Mucosa of rectum (tissue), 2 donors: ENCODE measurements around the gene KLK3.

Experiments used
- H3K27ac ChIP-seq, 2 donors: one replicate each; pipeline ENCODE4 v1.7.0; 2013; ENCODE audit warnings: inconsistent platforms in 2 of 2, low read depth in 2 of 2, low read length in 2 of 2
- H3K27me3 ChIP-seq, 2 donors: one replicate each; pipeline ENCODE4 v1.7.0; 2013; ENCODE audit warnings: low read length in 2 of 2; ENCODE audit not compliant: control insufficient read depth in 2 of 2, insufficient read depth in 2 of 2
- H3K36me3 ChIP-seq, 2 donors: one replicate each; pipeline ENCODE4 v1.7.0; 2013; ENCODE audit warnings: low read length in 2 of 2; ENCODE audit not compliant: control insufficient read depth in 2 of 2, insufficient read depth in 2 of 2
- H3K4me1 ChIP-seq, 2 donors: one replicate each; pipeline ENCODE4 v1.7.0; 2013; ENCODE audit warnings: low read length in 2 of 2, mild to moderate bottlenecking in 1 of 2; ENCODE audit not compliant: control insufficient read depth in 2 of 2, insufficient read depth in 2 of 2
- H3K4me3 ChIP-seq, 2 donors: one replicate each; pipeline ENCODE4 v1.7.0; 2013; ENCODE audit warnings: low read length in 2 of 2
- H3K9ac ChIP-seq, 2 donors: one replicate each; pipeline ENCODE4 v1.7.0; 2013; ENCODE audit warnings: low read length in 2 of 2, low read depth in 1 of 2, mild to moderate bottlenecking in 1 of 2
- H3K9me3 ChIP-seq, 2 donors: one replicate each; pipeline ENCODE4 v1.7.0; 2013; ENCODE audit warnings: low read length in 2 of 2; ENCODE audit not compliant: control insufficient read depth in 2 of 2
- donor health status: healthy.
- donor health status: Normal muscosa, but diverticular disease.

The KLK3 gene

GRCh38 chr19:50838239-50838638 is 16.5 kb upstream of the KLK3 start:
- peaks cover 0 to 4% of the 10 kb centered on the region in 2 donors for H3K27me3 ChIP-seq
- H3K4me3 ChIP-seq, result no peak overlapping the region
- no peaks in the 10 kb centered on the region for H3K36me3 ChIP-seq
- no peak overlapping the region for H3K9ac ChIP-seq
- H3K9me3 ChIP-seq, result no peaks in the 10 kb centered on the region
- H3K4me1 ChIP-seq, result peaks cover 8 to 18% of the 10 kb centered on the region in 2 donors
- H3K27ac ChIP-seq, result no peak overlapping the region

- Histone ChIP-seq H3K27ac (no peak overlapping the region), H3K9me3 (no peaks in the 10 kb centered on the region), H3K4me3 (no peak overlapping the region), H3K27me3 (peaks cover 0 to 4% of the 10 kb centered on the region in 2 donors), H3K9ac (no peak overlapping the region), H3K36me3 (no peaks in the 10 kb centered on the region), H3K4me1 (peaks cover 8 to 18% of the 10 kb centered on the region in 2 donors)
Measured at GRCh38 chr19:50839712-50840655, 14.7 kb upstream of the KLK3 start.

GRCh38 chr19:50842130-50842529 is 12.6 kb upstream of the KLK3 start:
- no peaks in the 10 kb centered on the region for H3K9me3 ChIP-seq
- peaks cover 2 to 5% of the 10 kb centered on the region in 2 donors for H3K4me1 ChIP-seq
- no peak overlapping the region for H3K27ac ChIP-seq
- no peak overlapping the region for H3K4me3 ChIP-seq
- peaks cover 0 to 2% of the 10 kb centered on the region in 2 donors for H3K27me3 ChIP-seq
- H3K36me3 ChIP-seq, result no peaks in the 10 kb centered on the region
- H3K9ac ChIP-seq, result no peak overlapping the region

GRCh38 chr19:50843205-50843604 is 11.5 kb upstream of the KLK3 start:
- Histone ChIP-seq H3K36me3 (no peaks in the 10 kb centered on the region), H3K9me3 (no peaks in the 10 kb centered on the region)

GRCh38 chr19:50843701-50844221 is 11.0 kb upstream of the KLK3 start:
- Histone ChIP-seq H3K4me3 (no peak overlapping the region), H3K27me3 (no peaks in the 10 kb centered on the region), H3K9me3 (no peaks in the 10 kb centered on the region), H3K9ac (no peak overlapping the region), H3K27ac (no peak overlapping the region), H3K36me3 (no peaks in the 10 kb centered on the region), H3K4me1 (no peaks in the 10 kb centered on the region)

More at GRCh38 chr19:50843205-50843604, 11.5 kb upstream of the KLK3 start:
- Histone ChIP-seq H3K27me3 (peaks cover 0 to 1% of the 10 kb centered on the region in 2 donors), H3K9ac (no peak overlapping the region), H3K4me1 (no peaks in the 10 kb centered on the region), H3K4me3 (no peak overlapping the region), H3K27ac (no peak overlapping the region)

GRCh38 chr19:50844296-50844935 is 10.3 kb upstream of the KLK3 start:
- Histone ChIP-seq H3K27me3 (no peaks in the 10 kb centered on the region), H3K36me3 (no peaks in the 10 kb centered on the region), H3K27ac (no peak overlapping the region), H3K4me1 (no peaks in the 10 kb centered on the region), H3K9ac (no peak overlapping the region), H3K4me3 (no peak overlapping the region), H3K9me3 (no peaks in the 10 kb centered on the region)

- H3K27me3 ChIP-seq, result peaks cover 0 to 1% of the 10 kb centered on the region in 2 donors
- H3K27ac ChIP-seq, result no peak overlapping the region
- H3K36me3 ChIP-seq, result no peaks in the 10 kb centered on the region
Measured at GRCh38 chr19:50850738-50851137, 4.0 kb upstream of the KLK3 start.

GRCh38 chr19:50851620-50852019 is 3.1 kb upstream of the KLK3 start:
- no peak overlapping the region for H3K4me3 ChIP-seq
- H3K4me1 ChIP-seq, result no peaks in the 10 kb centered on the region
- no peak overlapping the region for H3K9ac ChIP-seq
- H3K27me3 ChIP-seq, result peaks cover 0 to 3% of the 10 kb centered on the region in 2 donors
- no peaks in the 10 kb centered on the region for H3K9me3 ChIP-seq
- H3K36me3 ChIP-seq, result no peaks in the 10 kb centered on the region
- H3K27ac ChIP-seq, result no peak overlapping the region

More at GRCh38 chr19:50850738-50851137, 4.0 kb upstream of the KLK3 start:
- Histone ChIP-seq H3K9me3 (no peaks in the 10 kb centered on the region), H3K4me3 (no peak overlapping the region), H3K4me1 (no peaks in the 10 kb centered on the region), H3K9ac (no peak overlapping the region)

GRCh38 chr19:50857366-50857765 is 2.7 kb downstream of the KLK3 start:
- no peaks in the 10 kb centered on the region for H3K36me3 ChIP-seq
- H3K4me3 ChIP-seq, result no peak overlapping the region
- H3K9ac ChIP-seq, result no peak overlapping the region
- H3K27ac ChIP-seq, result no peak overlapping the region
- no peaks in the 10 kb centered on the region for H3K4me1 ChIP-seq
- H3K9me3 ChIP-seq, result no peaks in the 10 kb centered on the region
- peaks cover 0 to 3% of the 10 kb centered on the region in 2 donors for H3K27me3 ChIP-seq

- Histone ChIP-seq H3K9ac (no peak overlapping the region), H3K27ac (no peak overlapping the region), H3K4me3 (no peak overlapping the region), H3K36me3 (no peaks in the 10 kb centered on the region), H3K9me3 (no peaks in the 10 kb centered on the region), H3K4me1 (no peaks in the 10 kb centered on the region), H3K27me3 (peaks cover 0 to 3% of the 10 kb centered on the region in 2 donors)
Measured at GRCh38 chr19:50858886-50859285, 4.2 kb downstream of the KLK3 start.
